Omental fat pad (tissue), 4 donors: ENCODE measurements around the gene RER1. TPM values are rescaled to one million over a fixed set of nuclear protein-coding genes. Genes with fewer than 3 reads are reported as not detected.

Experiments used
- ATAC-seq: fragments of 150-250 bp; one replicate; pipeline ENCODE4 v1.9.1; 2016; ENCODE audit warnings: mild to moderate bottlenecking, moderate library complexity; ENCODE audit not compliant: low FRiP score
- DNase-seq: peaks from one replicate; pipeline ENCODE4 v3.0.0-alpha.2; 2019; ENCODE audit warnings: low spot score
- CTCF ChIP-seq, 3 donors: fragments of 450-650 bp; IDR thresholded peaks; one replicate each; pipeline ENCODE4 v1.5.1; 2016 to 2017; ENCODE audit warnings: antibody characterized with exemption in 3 of 3, mild to moderate bottlenecking in 3 of 3, moderate library complexity in 2 of 3
- total RNA-seq, 4 donors: library from RNA; depleted of rRNA; stranded (reverse); fragments of >200 nt; gene quantifications; one replicate each; pipeline ENCODE4 v1.1.0, GENCODE V29; 2016

RER1 gene
- 10 to 100 TPM; 59.4 to 91.7 (median 72.7) TPM for total RNA-seq

DNA sequence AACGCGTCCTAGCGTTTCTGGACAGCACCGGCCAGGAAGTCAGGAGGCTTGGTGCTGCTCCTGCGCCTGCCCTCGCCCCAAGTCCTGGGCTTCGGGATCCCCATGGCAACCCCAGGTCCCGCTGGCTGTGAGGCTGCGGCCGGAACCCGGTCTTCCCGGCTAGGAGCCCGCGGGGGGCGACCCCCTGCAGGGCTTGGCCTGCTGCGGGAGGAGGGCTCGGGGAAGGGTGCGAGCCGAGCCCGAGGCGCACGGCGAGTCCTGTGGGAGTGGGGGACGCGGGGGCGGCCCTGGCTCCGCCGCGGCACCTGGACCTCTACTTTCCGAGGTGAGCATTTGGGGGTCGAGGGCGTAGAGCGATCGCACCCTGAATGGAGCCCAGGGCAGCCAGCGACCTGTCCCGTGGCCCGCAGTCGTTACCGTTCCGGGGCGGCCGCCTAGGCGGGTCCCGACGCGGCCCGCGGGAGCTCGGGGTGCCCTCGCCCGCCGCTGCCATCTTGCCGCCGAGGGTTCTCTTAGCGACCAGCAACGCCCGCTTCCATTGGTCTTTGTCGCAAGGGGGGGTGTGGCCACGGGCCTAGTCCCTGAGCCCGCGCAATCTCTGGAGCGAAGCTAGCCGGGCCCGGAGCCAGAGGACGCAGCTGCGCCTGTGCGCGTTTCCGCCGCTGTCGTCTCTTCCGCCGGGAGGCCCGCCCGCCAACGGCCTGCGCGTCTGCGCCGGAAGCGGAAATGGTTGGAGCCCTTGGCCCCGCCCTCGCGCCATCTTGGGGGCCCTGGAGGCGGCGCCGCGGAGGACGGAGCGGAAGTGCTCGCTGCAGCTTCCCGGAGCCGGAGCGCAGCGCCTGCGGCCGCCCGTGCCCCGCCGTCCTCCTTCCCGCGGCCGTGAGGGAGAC lies at the start of gene RER1, which contains the start of gene MORN1:
RER1 (plus strand) TSS at position 801 of the 890 bp plus-strand sequence. CDS start 3,950 bp downstream, outside the sequence.
MORN1 (minus strand) TSS at position 514 of the 890 bp plus-strand sequence; CDS start at position 493, 21 bp downstream.
- DNase-seq (peak; percentile 89), ATAC-seq (peak; percentile 97)
- TF ChIP-seq CTCF (IDR thresholded peaks at IDR 0.05): no peak

DNA sequence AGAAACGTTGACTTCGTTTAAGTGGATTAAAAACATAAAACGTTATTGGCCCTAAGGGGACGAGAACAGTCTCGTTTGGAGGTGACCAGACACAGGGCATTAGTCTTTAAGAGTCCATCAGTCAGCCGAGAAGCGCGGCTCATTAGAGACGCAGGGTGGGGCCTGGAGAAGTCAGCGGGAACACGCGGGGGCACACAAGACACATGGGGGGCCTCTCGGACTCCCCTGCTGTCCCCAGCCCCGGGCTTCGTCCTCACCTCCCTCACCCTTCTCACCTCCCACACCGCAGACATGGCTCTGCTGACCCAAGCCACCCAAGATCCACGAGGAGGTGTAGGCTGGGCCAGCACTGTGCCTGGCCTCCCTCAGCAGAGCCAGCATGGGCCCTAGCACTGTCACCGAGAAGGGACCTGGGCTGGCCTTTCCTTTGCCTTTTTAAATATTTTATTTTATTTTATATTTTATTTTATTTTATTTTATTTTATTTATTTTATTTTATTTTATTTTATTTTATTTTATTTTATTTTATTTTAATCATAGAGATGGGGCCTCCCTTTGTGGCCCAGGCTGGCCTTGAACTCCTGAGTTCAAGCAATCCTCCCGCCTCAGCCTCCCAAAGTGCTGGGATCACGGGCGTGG lies 49.1 kb upstream of the RER1 start:
- DNase-seq (no peak), ATAC-seq (no peak)
- TF ChIP-seq CTCF (IDR thresholded peaks at IDR 0.05): no peak

GRCh38 chr1:2343023-2343935 lies 48.4 kb upstream of the RER1 start:
- TF ChIP-seq CTCF (IDR thresholded peaks at IDR 0.05): no peak
- ATAC-seq: no peak
- DNase-seq: no peak

- TF ChIP-seq CTCF (IDR thresholded peaks at IDR 0.05): no peak
- DNase-seq (no peak), ATAC-seq (no peak)
These were observed 47.4 kb upstream of the RER1 start for GRCh38 chr1:2344121-2344681.

- DNase-seq (no peak), ATAC-seq (no peak)
- TF ChIP-seq CTCF (IDR thresholded peaks at IDR 0.05): no peak
These were observed 46.8 kb upstream of the RER1 start for GRCh38 chr1:2344744-2345296.
